Measurements from ENCODE around the gene CASQ2.
"Not testable (repeated sequence)": the region's sequence is repeated elsewhere in the genome, so short reads cannot be mapped to it uniquely, and the experiment has no call there.

Gene CASQ2

GRCh38 chr1:115780655-115781054 is 12.1 kb upstream of the CASQ2 start:
- DNase-seq, result not testable (repeated sequence)

GRCh38 chr1:115779075-115779474 is 10.6 kb upstream of the CASQ2 start:
- not testable (repeated sequence) for DNase-seq

- peak; percentile 87 for DNase-seq
These were observed 3.4 kb upstream of the CASQ2 start for GRCh38 chr1:115771847-115772457.

GRCh38 chr1:115771094-115771846 is 2.8 kb upstream of the CASQ2 start:
- no peak for DNase-seq

GRCh38 chr1:115767403-115767802 is 1.1 kb downstream of the CASQ2 start:
- DNase-seq, result no peak

GRCh38 chr1:115765091-115765490 is 3.4 kb downstream of the CASQ2 start:
- no peak for DNase-seq

GRCh38 chr1:115764541-115764940 is 4.0 kb downstream of the CASQ2 start:
- DNase-seq, result no peak

GRCh38 chr1:115762779-115763178 is 5.7 kb downstream of the CASQ2 start:
- no peak for DNase-seq

GRCh38 chr1:115761601-115762302 is 6.8 kb downstream of the CASQ2 start:
- DNase-seq, result no peak

- DNase-seq, result no peak
These were observed 10.7 kb downstream of the CASQ2 start for GRCh38 chr1:115757856-115758255.

GRCh38 chr1:115757326-115757725 is 11.2 kb downstream of the CASQ2 start:
- no peak for DNase-seq

GRCh38 chr1:115755456-115756370 is 12.8 kb downstream of the CASQ2 start:
- no peak for DNase-seq

GRCh38 chr1:115753830-115754229 is 14.7 kb downstream of the CASQ2 start:
- no peak for DNase-seq

- DNase-seq, result no peak
These were observed 15.2 kb downstream of the CASQ2 start for GRCh38 chr1:115753361-115753760.

- DNase-seq, result no peak
These were observed 19.9 kb downstream of the CASQ2 start for GRCh38 chr1:115748401-115749150.

- DNase-seq, result no peak
These were observed 22.4 kb downstream of the CASQ2 start for GRCh38 chr1:115746021-115746690.

- no peak for DNase-seq
These were observed 23.8 kb downstream of the CASQ2 start for GRCh38 chr1:115744646-115745275.

- no peak for DNase-seq
These were observed 27.7 kb downstream of the CASQ2 start for GRCh38 chr1:115740811-115741210.

- no peak for DNase-seq
These were observed 36.2 kb downstream of the CASQ2 start for GRCh38 chr1:115732316-115732715.

- DNase-seq, result no peak
These were observed 38.8 kb downstream of the CASQ2 start for GRCh38 chr1:115729756-115730155.

GRCh38 chr1:115728341-115728740 is 40.2 kb downstream of the CASQ2 start:
- DNase-seq, result no peak
